Smooth muscle cell of the pulmonary artery (primary cell): ENCODE results near the gene HNRNPA2B1. TPM values are rescaled to one million over a fixed set of nuclear protein-coding genes. Genes with fewer than 3 reads are reported as not detected.

Experiments used
- total RNA-seq: library from RNA; depleted of rRNA; stranded (reverse); fragments of >200 nt; gene quantifications from 2 replicates; pipeline ENCODE4 v1.2.3, GENCODE V29; 2014

The HNRNPA2B1 gene
- 65.2 and 74.8 TPM in 2 replicates for total RNA-seq

GRCh38 chr7:26200444-26201246, at the start of gene HNRNPA2B1:
TSS of gene HNRNPA2B1 (minus strand) at chr7:26200746. CDS start at chr7:26200577, 169 bp downstream.

GRCh38 chr7:26201247-26202018, 887 bp upstream of the HNRNPA2B1 start, which contains the start of gene CBX3:
TSS of gene CBX3 (plus strand) at chr7:26201745. CDS start at chr7:26202999, 1,254 bp downstream.

GRCh38 chr7:26151953-26152781, 48.4 kb downstream of the HNRNPA2B1 start, which contains the start of gene NFE2L3:
TSS of gene NFE2L3 (plus strand) at chr7:26152198. CDS start at chr7:26152499, 301 bp downstream.

Other genes starting within 250 kb of the HNRNPA2B1 start
- 0.98 and 3.0 TPM in 2 replicates for gene NFE2L3, start 48.5 kb downstream of the HNRNPA2B1 start, total RNA-seq
- gene CBX3, start 999 bp upstream of the HNRNPA2B1 start, total RNA-seq, result 66.3 and 88.0 TPM in 2 replicates
- gene SNX10, start 91.1 kb upstream of the HNRNPA2B1 start, total RNA-seq, result 0.07 TPM in 1 of 2 replicates, not detected in the other